ENCODE measurements around the gene FAM162B. TPM values are rescaled to one million over a fixed set of nuclear protein-coding genes. Genes with fewer than 3 reads are reported as not detected.

Gene FAM162B
- total RNA-seq, 2 experiments from 2014 or later = not detected

GRCh38 chr6:116793224-116793623 is 27.7 kb upstream of the FAM162B start:
- ATAC-seq (no peak), DNase-seq (no peak)
- ChIA-PET POLR2A (interaction anchor here (0.9 kb wide), 1 partner anchor 9 kb away, joined by 3 read pairs; no protein-coding TSS in a partner anchor), CTCF (no interaction called here)
- Mint-ChIP-seq H3K27ac (no peak overlapping the region), H3K36me3 (ENCODE audit: low read depth) (no peaks in the 10 kb centered on the region), H3K9me3 (no peaks in the 10 kb centered on the region), H3K4me1 (ENCODE audit: low read depth) (no peaks in the 10 kb centered on the region), H3K27me3 (peaks cover 7% of the 10 kb centered on the region), H3K4me3 (no peak overlapping the region)
- no peak for TF ChIP-seq CTCF (IDR thresholded peaks at IDR 0.05)
- intact Hi-C loops (cut with micrococcal nuclease) = no loop called here

GRCh38 chr6:116783852-116784251 is 18.3 kb upstream of the FAM162B start:
- ATAC-seq (no peak), DNase-seq (no peak)
- TF ChIP-seq CTCF (IDR thresholded peaks at IDR 0.05) = no peak
- H3K9me3 Mint-ChIP-seq = no peaks in the 10 kb centered on the region
- ChIA-PET POLR2A (interaction anchor here (0.6 kb wide), 1 partner anchor 91 kb away, joined by 3 read pairs; no protein-coding TSS in a partner anchor), CTCF (no interaction called here)
- H3K36me3 Mint-ChIP-seq (ENCODE audit: low read depth) = no peaks in the 10 kb centered on the region
- H3K4me1 Mint-ChIP-seq (ENCODE audit: low read depth) = no peaks in the 10 kb centered on the region
- intact Hi-C loops (cut with micrococcal nuclease) = loop anchor here (5.0 kb wide), 1 partner anchor 63 kb away; no protein-coding TSS in a partner anchor
- peaks cover 6% of the 10 kb centered on the region for H3K27me3 Mint-ChIP-seq
- no peak overlapping the region for H3K27ac Mint-ChIP-seq
- H3K4me3 Mint-ChIP-seq = no peak overlapping the region

GRCh38 chr6:116779573-116780164 is 14.2 kb upstream of the FAM162B start:
- POLR2A ChIA-PET = no interaction called here
- intact Hi-C loops (cut with micrococcal nuclease) = loop anchor here (5.0 kb wide), 1 partner anchor 68 kb away; no protein-coding TSS in a partner anchor
- DNase-seq = no peak
- CTCF ChIA-PET = interaction anchor here (1.0 to 1.8 kb wide), 2 partner anchors 12 to 189 kb away, joined by 4 read pairs; no protein-coding TSS in a partner anchor
- no peak for ATAC-seq
- H3K27me3 Mint-ChIP-seq = peaks cover 7% of the 10 kb centered on the region
- no peak overlapping the region for H3K4me3 Mint-ChIP-seq
- H3K9me3 Mint-ChIP-seq = no peaks in the 10 kb centered on the region
- no peaks in the 10 kb centered on the region for H3K4me1 Mint-ChIP-seq (ENCODE audit: low read depth)
- no peaks in the 10 kb centered on the region for H3K36me3 Mint-ChIP-seq (ENCODE audit: low read depth)
- no peak overlapping the region for H3K27ac Mint-ChIP-seq
- TF ChIP-seq CTCF (IDR thresholded peaks at IDR 0.05) = peak; percentile 57

- no peak overlapping the region for H3K4me3 Mint-ChIP-seq
- no peaks in the 10 kb centered on the region for H3K9me3 Mint-ChIP-seq
- ChIA-PET CTCF (no interaction called here), POLR2A (no interaction called here)
- H3K4me1 Mint-ChIP-seq (ENCODE audit: low read depth) = no peaks in the 10 kb centered on the region
- no peaks in the 10 kb centered on the region for H3K36me3 Mint-ChIP-seq (ENCODE audit: low read depth)
- H3K27me3 Mint-ChIP-seq = peaks cover 14% of the 10 kb centered on the region
- intact Hi-C loops (cut with micrococcal nuclease) = no loop called here
- no peak for DNase-seq
- TF ChIP-seq CTCF (IDR thresholded peaks at IDR 0.05) = no peak
- no peak overlapping the region for H3K27ac Mint-ChIP-seq
- no peak for ATAC-seq
Observed at GRCh38 chr6:116773886-116774285, 8.4 kb upstream of the FAM162B start.

GRCh38 chr6:116772450-116772849 is 6.9 kb upstream of the FAM162B start:
- TF ChIP-seq CTCF (IDR thresholded peaks at IDR 0.05) = no peak
- intact Hi-C loops (cut with micrococcal nuclease) = no loop called here
- no peak overlapping the region for H3K4me3 Mint-ChIP-seq
- POLR2A ChIA-PET = no interaction called here
- H3K27me3 Mint-ChIP-seq = peaks cover 14% of the 10 kb centered on the region
- H3K9me3 Mint-ChIP-seq = no peaks in the 10 kb centered on the region
- no peaks in the 10 kb centered on the region for H3K36me3 Mint-ChIP-seq (ENCODE audit: low read depth)
- CTCF ChIA-PET = no interaction called here
- DNase-seq = no peak
- ATAC-seq = no peak
- no peak overlapping the region for H3K27ac Mint-ChIP-seq
- no peaks in the 10 kb centered on the region for H3K4me1 Mint-ChIP-seq (ENCODE audit: low read depth)

Data from activated CD8-positive, alpha-beta T cell treated with anti-CD3 and anti-CD28 coated beads for 36 hours (primary cell).